A549 (cell line): ENCODE measurements around the gene SLC25A13. TPM values are rescaled to one million over a fixed set of nuclear protein-coding genes. Genes with fewer than 3 reads are reported as not detected.

Source experiments
- ATAC-seq, 2 experiments: fragments of 200-7000 bp in 1 of 2; fragments of >200 bp in 1 of 2; cut with Nextera tagmentation in 1 of 2; cut with Tn5 transposase in 1 of 2; 3 replicates each; pipeline versions ENCODE4 v1.8.0 to v1.9.1; 2018 to 2020; ENCODE audit warnings: mild to moderate bottlenecking in 1 of 2, moderate library complexity in 1 of 2
- CTCF ChIA-PET: fragments of 300-600 bp; sonication (Branson Sonifier 250); formaldehyde crosslinking; extraction: SDS; loops from one replicate; lab custom pipeline; 2021; ENCODE audit warnings: antibody characterized with exemption, inconsistent platforms; lab: Yijun Ruan, JAX
- POLR2A ChIA-PET: fragments of 350-600 bp; formaldehyde crosslinking; extraction: SDS; loops from one replicate; lab custom pipeline; 2021; ENCODE audit warnings: antibody characterized with exemption, inconsistent platforms; lab: Yijun Ruan, JAX
- DNase-seq, 2 experiments: peaks; one replicate each; pipeline versions ENCODE4 v3.0.0 to v3.0.0-alpha.2; 2011 to 2016; ENCODE audit warnings: low read depth in 1 of 2, low spot score in 1 of 2
- FAIRE-seq: peaks from 2 replicates; lab custom pipeline; 2011; peaks lifted over from hg19 to GRCh38; lab: Jason Lieb, UNC
- H3K27ac ChIP-seq, 2 experiments: fragments of >200 bp; sonication (Bioruptor Twin); formaldehyde crosslinking; 3 replicates each; pipeline ENCODE4 v1.5.1; 2016 to 2017
- H3K4me1 ChIP-seq: fragments of >200 bp; sonication (Bioruptor Twin); formaldehyde crosslinking; 3 replicates; pipeline ENCODE4 v1.6.1; 2016
- H3K4me2 ChIP-seq: fragments of >200 bp; sonication (Bioruptor Twin); formaldehyde crosslinking; 3 replicates; pipeline ENCODE4 v1.6.1; 2016
- H3K4me3 ChIP-seq: fragments of >200 bp; sonication (Bioruptor Twin); formaldehyde crosslinking; 3 replicates; pipeline ENCODE4 v1.5.1; 2016
- H3K9me3 ChIP-seq: fragments of >200 bp; sonication (Bioruptor Twin); formaldehyde crosslinking; 3 replicates; pipeline ENCODE4 v1.6.1; 2016
- CBX2 ChIP-seq: fragments of 200-600 bp; sonication (generic); IDR thresholded peaks from 2 replicates; pipeline ENCODE4 v1.6.1; 2016; ENCODE audit warnings: low read depth, mild to moderate bottlenecking, borderline replicate concordance
- CHD2 ChIP-seq: fragments of 150-350 bp; IDR thresholded peaks from 2 replicates; pipeline ENCODE4 v1.6.1; 2014; ENCODE audit warnings: low read length; ENCODE audit not compliant: partially characterized antibody
- CHD4 ChIP-seq: fragments of 200-600 bp; sonication (generic); IDR thresholded peaks from 2 replicates; pipeline ENCODE4 v1.6.1; 2016; ENCODE audit warnings: antibody characterized with exemption, mild to moderate bottlenecking, borderline replicate concordance
- CTCF ChIP-seq: fragments of >200 bp; sonication (Bioruptor Twin); formaldehyde crosslinking; IDR thresholded peaks from 3 replicates; pipeline ENCODE4 v1.5.1; 2016
- GATA3 ChIP-seq: IDR thresholded peaks from 2 replicates; pipeline ENCODE4 v1.6.1; 2012; ENCODE audit warnings: borderline replicate concordance
- HES2 ChIP-seq: fragments of >200 bp; sonication (Bioruptor Twin); formaldehyde crosslinking; IDR thresholded peaks from 2 replicates; pipeline ENCODE4 v1.6.1; 2016
- HOXB13 ChIP-seq: fragments of 250-450 bp; sonication (Bioruptor Pico); IDR thresholded peaks from 2 replicates; pipeline ENCODE4 v1.5.0; 2020; ENCODE audit warnings: low read depth, mild to moderate bottlenecking, moderate library complexity
- HOXB5 ChIP-seq: fragments of 250-450 bp; sonication (Bioruptor Pico); IDR thresholded peaks from 2 replicates; pipeline ENCODE4 v1.5.0; 2020; ENCODE audit warnings: mild to moderate bottlenecking, moderate library complexity
- JUNB ChIP-seq: fragments of >200 bp; sonication (Bioruptor Twin); formaldehyde crosslinking; IDR thresholded peaks from 2 replicates; pipeline ENCODE4 v1.6.1; 2016
- MAX ChIP-seq: IDR thresholded peaks from 2 replicates; pipeline ENCODE4 v1.6.1; 2012
- MYC ChIP-seq: IDR thresholded peaks from 2 replicates; pipeline ENCODE4 v1.6.1; 2012; ENCODE audit warnings: mild to moderate bottlenecking, inconsistent platforms, low read length, improper control_type of control experiment, borderline replicate concordance
- NPAS2 ChIP-seq: fragments of 250-450 bp; sonication (Bioruptor Pico); IDR thresholded peaks from 2 replicates; pipeline ENCODE4 v1.8.0; 2022; ENCODE audit warnings: mild to moderate bottlenecking, moderate library complexity, borderline replicate concordance
- RCOR1 ChIP-seq: fragments of 150-350 bp; IDR thresholded peaks from 2 replicates; pipeline ENCODE4 v1.6.1; 2014; ENCODE audit warnings: antibody characterized with exemption, low read length, low read depth
- whole genome bisulfite sequencing: methylation state at CpG from one replicate; pipeline ENCODE4 v1.1.6; 2017; ENCODE audit errors: missing lambda C conversion rate; 5-methylcytosine and 5-hydroxymethylcytosine counted together
- polyA plus RNA-seq, 4 experiments: library from polyadenylated mRNA; depleted of rRNA in 3 of 4; stranded (reverse); fragments of >200 nt; fragmentation: RNase III in 1 of 4; extraction: RNeasy Plus Mini Kit Qiagen cat#74134 plus additional on column Dnase treatment in 1 of 4; gene quantifications; 2 replicates in 3 of 4; 3 replicates in 1 of 4; pipeline ENCODE4 v1.2.3, GENCODE V29; 2011 to 2017

Gene SLC25A13
- polyA plus RNA-seq, 2 of the 4 experiments (the other 2 are of a cell fraction): 32.7 to 51.0 TPM

GRCh38 chr7:96121752-96122151 lies 200.1 kb downstream of the SLC25A13 start:
- ChIA-PET CTCF (no interaction called here), POLR2A (no interaction called here)
- WGBS: 83% methylated on average over 6 of the region's 6 CpGs
- DNase-seq (no peak), FAIRE-seq (no peak), ATAC-seq (no peak)
- Histone ChIP-seq H3K27ac (no peak overlapping the region), H3K4me3 (no peak overlapping the region), H3K4me2 (no peak overlapping the region), H3K4me1 (peaks cover 8% of the 10 kb centered on the region), H3K9me3 (no peaks in the 10 kb centered on the region)
- TF ChIP-seq CTCF (no peak), CHD4 (no peak)

GRCh38 chr7:96120445-96121225 lies 201.3 kb downstream of the SLC25A13 start:
- Histone ChIP-seq H3K4me3 (no peak overlapping the region), H3K27ac (no peak overlapping the region), H3K4me1 (no peaks in the 10 kb centered on the region), H3K4me2 (no peak overlapping the region), H3K9me3 (no peaks in the 10 kb centered on the region)
- DNase-seq: no peak
- ChIA-PET POLR2A (no interaction called here), CTCF (no interaction called here)
- WGBS: 93% methylated on average over 2 of the region's 2 CpGs
- no peak for FAIRE-seq
- no peak for ATAC-seq
- no peak for TF ChIP-seq CHD2
- TF ChIP-seq HES2: no peak
- no peak for TF ChIP-seq JUNB
- no peak for TF ChIP-seq NPAS2
- no peak for TF ChIP-seq MAX
- TF ChIP-seq, all 56 proteins: peak for 0

GRCh38 chr7:96118449-96119001 lies 203.4 kb downstream of the SLC25A13 start:
- ATAC-seq (no peak), DNase-seq (no peak), FAIRE-seq (no peak)
- Histone ChIP-seq H3K4me1 (no peaks in the 10 kb centered on the region), H3K9me3 (no peaks in the 10 kb centered on the region), H3K4me3 (no peak overlapping the region), H3K27ac (no peak overlapping the region)
- ChIA-PET POLR2A (no interaction called here), CTCF (no interaction called here)
- TF ChIP-seq HOXB13 (CRISPR knock-in tag) (no peak), GATA3 (no peak)
- TF ChIP-seq, all 56 proteins: peak for 0
- 93% methylated on average over 13 of the region's 13 CpGs for WGBS
- H3K4me2 ChIP-seq: no peak overlapping the region

GRCh38 chr7:96116173-96116572 lies 205.7 kb downstream of the SLC25A13 start:
- no peak for FAIRE-seq
- 92% methylated on average over 7 of the region's 7 CpGs for WGBS
- H3K9me3 ChIP-seq: 0 out of 3 replicates have a peak, but pooled peaks cover 2% of the 10 kb centered on the region
- ATAC-seq: no peak
- H3K4me3 ChIP-seq: no peak overlapping the region
- POLR2A ChIA-PET: no interaction called here
- H3K27ac ChIP-seq: no peak overlapping the region
- H3K4me1 ChIP-seq: no peaks in the 10 kb centered on the region
- CTCF ChIA-PET: no interaction called here
- no peak for TF ChIP-seq CBX2
- no peak for DNase-seq
- H3K4me2 ChIP-seq: no peak overlapping the region

GRCh38 chr7:96114190-96114589 lies 207.7 kb downstream of the SLC25A13 start:
- no peak overlapping the region for H3K4me2 ChIP-seq
- WGBS: 45% methylated on average over 7 of the region's 7 CpGs
- TF ChIP-seq MYC: no peak
- no peak for TF ChIP-seq HES2
- TF ChIP-seq CHD2: no peak
- no peak for TF ChIP-seq RCOR1
- TF ChIP-seq HOXB5 (CRISPR knock-in tag): no peak
- no peak for TF ChIP-seq GATA3
- TF ChIP-seq, all 56 proteins: peak for 0
- no peak for ATAC-seq
- H3K4me1 ChIP-seq: no peaks in the 10 kb centered on the region
- no peak overlapping the region for H3K27ac ChIP-seq
- FAIRE-seq: no peak
- POLR2A ChIA-PET: no interaction called here
- H3K4me3 ChIP-seq: no peak overlapping the region
- DNase-seq: peak in 1 of 2 experiments; percentile 8
- CTCF ChIA-PET: no interaction called here
- H3K9me3 ChIP-seq: 0 out of 3 replicates have a peak, but pooled peaks cover 4% of the 10 kb centered on the region
